Measurements from ENCODE around the gene COL4A6.

The COL4A6 gene

GRCh38 chrX:108199691-108200090, 238.5 kb downstream of the COL4A6 start:
- Histone ChIP-seq H3K9ac (ENCODE audit: low read depth, low read length, poor library complexity, severe bottlenecking) (no peak overlapping the region), H3K4me3 (ENCODE audit: low read length, poor library complexity, severe bottlenecking) (no peak overlapping the region), H3K36me3 (ENCODE audit: insufficient read depth, low read length) (no peaks in the 10 kb centered on the region), H3K27me3 (ENCODE audit: insufficient read depth, low read length, poor library complexity, severe bottlenecking) (no peaks in the 10 kb centered on the region), H4K20me1 (ENCODE audit: insufficient read depth, low read length, poor library complexity, severe bottlenecking) (no peaks in the 10 kb centered on the region), H2AFZ (ENCODE audit: low read length) (no peak overlapping the region), H3K79me2 (ENCODE audit: insufficient read depth, low read length) (no peaks in the 10 kb centered on the region), H3K9me2 (replicated peaks; ENCODE audit: low read depth, low read length) (no peaks in the 10 kb centered on the region), H3K4me1 (ENCODE audit: insufficient read depth, low read length, poor library complexity, severe bottlenecking) (no peaks in the 10 kb centered on the region), H3F3A (ENCODE audit: low read depth) (no peaks in the 10 kb centered on the region), H3K9me3 (ENCODE audit: insufficient read depth, low read depth, low read length) (no peaks in the 10 kb centered on the region), H3K4me2 (ENCODE audit: low read depth, low read length, poor library complexity, severe bottlenecking) (no peak overlapping the region)
- TF ChIP-seq CTCF (conservative IDR thresholded peaks at IDR 0.05; ENCODE audit: low read length): peak; percentile 69
- no peak for TF ChIP-seq EZH2phosphoT487 (IDR thresholded peaks at IDR 0.05; ENCODE audit: borderline replicate concordance)

GRCh38 chrX:108199041-108199440, 239.2 kb downstream of the COL4A6 start:
- no peak overlapping the region for H3K9ac ChIP-seq (ENCODE audit: low read depth, low read length, poor library complexity, severe bottlenecking)
- no peaks in the 10 kb centered on the region for H3K9me3 ChIP-seq (ENCODE audit: insufficient read depth, low read depth, low read length)
- no peaks in the 10 kb centered on the region for H3K9me2 ChIP-seq (replicated peaks; ENCODE audit: low read depth, low read length)
- no peaks in the 10 kb centered on the region for H3F3A ChIP-seq (ENCODE audit: low read depth)
- no peak overlapping the region for H3K4me2 ChIP-seq (ENCODE audit: low read depth, low read length, poor library complexity, severe bottlenecking)
- H3K79me2 ChIP-seq (ENCODE audit: insufficient read depth, low read length): no peaks in the 10 kb centered on the region
- H3K27me3 ChIP-seq (ENCODE audit: insufficient read depth, low read length, poor library complexity, severe bottlenecking): no peaks in the 10 kb centered on the region
- H2AFZ ChIP-seq (ENCODE audit: low read length): no peak overlapping the region
- H3K4me3 ChIP-seq (ENCODE audit: low read length, poor library complexity, severe bottlenecking): no peak overlapping the region
- TF ChIP-seq CTCF (conservative IDR thresholded peaks at IDR 0.05; ENCODE audit: low read length) (no peak), EZH2phosphoT487 (IDR thresholded peaks at IDR 0.05; ENCODE audit: borderline replicate concordance) (no peak)
- no peaks in the 10 kb centered on the region for H4K20me1 ChIP-seq (ENCODE audit: insufficient read depth, low read length, poor library complexity, severe bottlenecking)
- H3K4me1 ChIP-seq (ENCODE audit: insufficient read depth, low read length, poor library complexity, severe bottlenecking): no peaks in the 10 kb centered on the region
- H3K36me3 ChIP-seq (ENCODE audit: insufficient read depth, low read length): no peaks in the 10 kb centered on the region

- no peaks in the 10 kb centered on the region for H3K27me3 ChIP-seq (ENCODE audit: insufficient read depth, low read length, poor library complexity, severe bottlenecking)
- H3K4me2 ChIP-seq (ENCODE audit: low read depth, low read length, poor library complexity, severe bottlenecking): no peak overlapping the region
- TF ChIP-seq CTCF (conservative IDR thresholded peaks at IDR 0.05; ENCODE audit: low read length) (no peak), EZH2phosphoT487 (IDR thresholded peaks at IDR 0.05; ENCODE audit: borderline replicate concordance) (no peak)
These were observed 239.8 kb downstream of the COL4A6 start for GRCh38 chrX:108198420-108198819.

More at GRCh38 chrX:108198420-108198819, 239.8 kb downstream of the COL4A6 start:
- Histone ChIP-seq H3K4me1 (ENCODE audit: insufficient read depth, low read length, poor library complexity, severe bottlenecking) (no peaks in the 10 kb centered on the region), H3K4me3 (ENCODE audit: low read length, poor library complexity, severe bottlenecking) (no peak overlapping the region), H3K36me3 (ENCODE audit: insufficient read depth, low read length) (no peaks in the 10 kb centered on the region), H3K9me2 (replicated peaks; ENCODE audit: low read depth, low read length) (no peaks in the 10 kb centered on the region), H3K9ac (ENCODE audit: low read depth, low read length, poor library complexity, severe bottlenecking) (no peak overlapping the region), H2AFZ (ENCODE audit: low read length) (no peak overlapping the region), H3F3A (ENCODE audit: low read depth) (no peaks in the 10 kb centered on the region), H3K9me3 (ENCODE audit: insufficient read depth, low read depth, low read length) (no peaks in the 10 kb centered on the region), H4K20me1 (ENCODE audit: insufficient read depth, low read length, poor library complexity, severe bottlenecking) (no peaks in the 10 kb centered on the region), H3K79me2 (ENCODE audit: insufficient read depth, low read length) (no peaks in the 10 kb centered on the region)

Data from Loucy (cell line).